Keratinocyte (primary cell): ENCODE data around the gene AMER3. TPM values are rescaled to one million over a fixed set of nuclear protein-coding genes. Genes with fewer than 3 reads are reported as not detected.

Experiments used
- DNase-seq: peaks from one replicate; pipeline ENCODE4 v3.0.0-alpha.2; 2011; ENCODE audit warnings: low read depth, missing footprints, low spot score
- FAIRE-seq: peaks from 2 replicates; lab custom pipeline; 2011; peaks lifted over from hg19 to GRCh38; lab: Jason Lieb, UNC
- H2AFZ ChIP-seq: 2 replicates; pipeline ENCODE4 v1.6.0; 2012; ENCODE audit warnings: low read length, control low read depth, inconsistent platforms; ENCODE audit not compliant: control insufficient read depth
- H3K27ac ChIP-seq: 2 replicates; pipeline ENCODE4 v1.5.1; 2011; ENCODE audit warnings: low read length; ENCODE audit not compliant: control insufficient read depth, insufficient read depth
- H3K27me3 ChIP-seq: 3 replicates; pipeline ENCODE4 v1.6.0; 2011; ENCODE audit warnings: low read length; ENCODE audit not compliant: control insufficient read depth, insufficient read depth; ENCODE audit errors: extremely low read depth
- H3K36me3 ChIP-seq, 2 experiments: 2 replicates in 1 of 2; 3 replicates in 1 of 2; pipeline ENCODE4 v1.5.1; 2011; ENCODE audit warnings: low read length in 2 of 2, mild to moderate bottlenecking in 1 of 2; ENCODE audit not compliant: control insufficient read depth in 2 of 2, insufficient read depth in 2 of 2; ENCODE audit errors: extremely low read depth in 1 of 2
- H3K4me1 ChIP-seq: 3 replicates; pipeline ENCODE4 v1.5.1; 2011; ENCODE audit warnings: low read length; ENCODE audit not compliant: control insufficient read depth, insufficient read depth; ENCODE audit errors: extremely low read depth
- H3K4me2 ChIP-seq: 3 replicates; pipeline ENCODE4 v1.6.0; 2011; ENCODE audit warnings: low read depth, low read length; ENCODE audit not compliant: control insufficient read depth, insufficient read depth; ENCODE audit errors: extremely low read depth
- H3K4me3 ChIP-seq, 3 experiments: fragments of 200-600 bp in 1 of 3; sonication (generic) in 1 of 3; 2 replicates in 2 of 3; 3 replicates in 1 of 3; pipeline ENCODE4 v1.5.1; 2011 to 2016; ENCODE audit warnings: low read length in 3 of 3, mild to moderate bottlenecking in 3 of 3, control low read depth in 2 of 3, inconsistent platforms in 1 of 3, low read depth in 1 of 3, mixed read lengths in 1 of 3, mixed run types in 1 of 3, moderate library complexity in 1 of 3; ENCODE audit not compliant: control insufficient read depth in 2 of 3, insufficient read depth in 2 of 3; ENCODE audit errors: extremely low read depth in 1 of 3
- H3K79me2 ChIP-seq: 2 replicates; pipeline ENCODE4 v1.6.0; 2012; ENCODE audit warnings: low read length; ENCODE audit not compliant: control insufficient read depth, insufficient read depth
- H3K9ac ChIP-seq: 3 replicates; pipeline ENCODE4 v1.6.0; 2011; ENCODE audit warnings: low read length; ENCODE audit not compliant: control insufficient read depth, insufficient read depth; ENCODE audit errors: extremely low read depth
- H3K9me1 ChIP-seq: 3 replicates; pipeline ENCODE4 v1.6.0; 2011; ENCODE audit warnings: low read length; ENCODE audit not compliant: control insufficient read depth, insufficient read depth; ENCODE audit errors: extremely low read depth
- H3K9me3 ChIP-seq: 2 replicates; pipeline ENCODE4 v1.5.1; 2012; ENCODE audit warnings: low read depth, low read length; ENCODE audit not compliant: control insufficient read depth
- H4K20me1 ChIP-seq: 3 replicates; pipeline ENCODE4 v1.6.0; 2011; ENCODE audit warnings: low read length; ENCODE audit not compliant: control insufficient read depth, insufficient read depth; ENCODE audit errors: extremely low read depth
- CTCF ChIP-seq, 3 experiments: IDR thresholded peaks in 1 of 3; conservative IDR thresholded peaks in 1 of 3; optimal IDR thresholded peaks in 1 of 3; 2 replicates in 2 of 3; 3 replicates in 1 of 3; pipeline versions ENCODE3 to v1.5.1; 2011; ENCODE audit warnings: low read length in 3 of 3, mild to moderate bottlenecking in 3 of 3, moderate library complexity in 2 of 3, control low read depth in 1 of 3, inconsistent platforms in 1 of 3; ENCODE audit not compliant: insufficient read depth in 2 of 3; ENCODE audit errors: extremely low read depth in 1 of 3
- EZH2 ChIP-seq: IDR thresholded peaks from one replicate; pipeline ENCODE4 v1.6.1; 2012; ENCODE audit warnings: inconsistent platforms, mild to moderate bottlenecking, low read length, moderate library complexity
- dilution Hi-C: fragments of 300-500 bp; cut with MboI; formaldehyde crosslinking; loops from one replicate; pipeline ENCODE4 v1.7.0; 2020; ENCODE audit warnings: low sequenced_read_pairs; ENCODE audit not compliant: extremely low pct_ligation_motif_present
- polyA plus RNA-seq, 5 experiments: library from polyadenylated mRNA; depleted of rRNA in 3 of 5; stranded (reverse) in 3 of 5; stranded (forward) in 1 of 5; unstranded in 1 of 5; fragments of >200 nt; gene quantifications; 1 replicate in 1 of 5; 2 replicates in 3 of 5; 3 replicates in 1 of 5; pipeline versions ENCODE4 v1.2.1 to v1.2.3, GENCODE V29; 2011 to 2012; ENCODE audit warnings: missing spikeins in 2 of 5, low read depth in 1 of 5, low replicate concordance in 1 of 5

The AMER3 gene
- polyA plus RNA-seq, 1 donor (not counting 4 experiments of a cell fraction or from before 2014, with no cell fraction given): not detected

GRCh38 chr2:130749078-130749477 is 6.3 kb upstream of the AMER3 start:
- FAIRE-seq: no peak
- no peaks in the 10 kb centered on the region for H3K27me3 ChIP-seq

GRCh38 chr2:130749641-130750040 is 5.7 kb upstream of the AMER3 start:
- no peak overlapping the region for H3K4me3 ChIP-seq
- peaks cover 3% of the 10 kb centered on the region for H3K27me3 ChIP-seq
- H3K9me1 ChIP-seq: no peaks in the 10 kb centered on the region
- H3K79me2 ChIP-seq: no peaks in the 10 kb centered on the region
- DNase-seq: no peak
- no peak overlapping the region for H3K27ac ChIP-seq
- H3K9ac ChIP-seq: no peak overlapping the region
- no peaks in the 10 kb centered on the region for H3K9me3 ChIP-seq
- H3K4me1 ChIP-seq: no peaks in the 10 kb centered on the region
- no peak overlapping the region for H3K4me2 ChIP-seq
- dilution Hi-C loops: no loop called here
- no peak overlapping the region for H2AFZ ChIP-seq
- no peak for TF ChIP-seq CTCF (optimal IDR thresholded peaks at IDR 0.05 in 1 of 3, IDR thresholded peaks at IDR 0.05 in 1 of 3, conservative IDR thresholded peaks at IDR 0.05 in 1 of 3; ENCODE audit: extremely low read depth in 1 of 3, insufficient read depth in 2 of 3, low read length in 3 of 3)
- no peak for TF ChIP-seq EZH2
- no peak for FAIRE-seq
- no peaks in the 10 kb centered on the region for H3K36me3 ChIP-seq
- no peaks in the 10 kb centered on the region for H4K20me1 ChIP-seq

More at GRCh38 chr2:130749078-130749477, 6.3 kb upstream of the AMER3 start:
- Histone ChIP-seq H3K4me3 (no peak overlapping the region), H2AFZ (no peak overlapping the region), H3K4me2 (no peak overlapping the region), H3K9ac (no peak overlapping the region), H3K36me3 (no peaks in the 10 kb centered on the region), H3K9me1 (no peaks in the 10 kb centered on the region), H3K27ac (no peak overlapping the region), H3K79me2 (no peaks in the 10 kb centered on the region), H4K20me1 (no peaks in the 10 kb centered on the region), H3K9me3 (no peaks in the 10 kb centered on the region), H3K4me1 (no peaks in the 10 kb centered on the region)
- dilution Hi-C loops: no loop called here
- DNase-seq: no peak
- no peak for TF ChIP-seq EZH2
- TF ChIP-seq CTCF (optimal IDR thresholded peaks at IDR 0.05 in 1 of 3, IDR thresholded peaks at IDR 0.05 in 1 of 3, conservative IDR thresholded peaks at IDR 0.05 in 1 of 3; ENCODE audit: extremely low read depth in 1 of 3, insufficient read depth in 2 of 3, low read length in 3 of 3): no peak
